Left renal cortex interstitium (tissue), 4 donors: ENCODE results near the gene PTBP1. TPM values are rescaled to one million over a fixed set of nuclear protein-coding genes. Genes with fewer than 3 reads are reported as not detected.
"Not testable (repeated sequence)": the region's sequence is repeated elsewhere in the genome, so short reads cannot be mapped to it uniquely, and the experiment has no call there.

ENCODE experiments used
- DNase-seq, 4 donors: peaks; one replicate each; pipeline ENCODE4 v3.0.0-alpha.2; 2013; ENCODE audit warnings: low read depth in 4 of 4, low spot score in 2 of 4, missing footprints in 1 of 4
- polyA plus RNA-seq, 4 donors: library from polyadenylated mRNA; unstranded; fragments of 120-200 nt; gene quantifications; one replicate each; pipeline ENCODE4 v1.2.1, GENCODE V29; 2013; ENCODE audit not compliant: insufficient read length in 4 of 4

Gene PTBP1
- polyA plus RNA-seq, 4 donors: 344 to 430 (median 396) TPM

GRCh38 chr19:850979-851335 is 53.7 kb downstream of the PTBP1 start:
- DNase-seq: no peak

GRCh38 chr19:852136-853013 is 55.1 kb downstream of the PTBP1 start, which contains the start of gene ELANE:
ELANE (plus strand) TSS chr19:852303; CDS start chr19:852329, 26 bp downstream.
- no peak for DNase-seq

GRCh38 chr19:853014-853585 is 55.8 kb downstream of the PTBP1 start:
- DNase-seq: no peak

GRCh38 chr19:853614-854220 is 56.5 kb downstream of the PTBP1 start:
- DNase-seq: not testable (repeated sequence)

- DNase-seq: no peak
Measured at GRCh38 chr19:854549-854948, 57.3 kb downstream of the PTBP1 start.

- DNase-seq: no peak
Measured at GRCh38 chr19:855142-855541, 57.9 kb downstream of the PTBP1 start.

- DNase-seq: no peak
Measured at GRCh38 chr19:855566-856120, 58.4 kb downstream of the PTBP1 start.

GRCh38 chr19:858284-858683 is 61.0 kb downstream of the PTBP1 start:
- no peak for DNase-seq

- no peak for DNase-seq
Measured at GRCh38 chr19:858868-859843, 61.9 kb downstream of the PTBP1 start, which contains the start of gene CFD. CFD (plus strand) TSS chr19:859664; CDS start chr19:859690, 26 bp downstream.

- DNase-seq: no peak
Measured at GRCh38 chr19:861141-861755, 64.0 kb downstream of the PTBP1 start.

Other genes with a start within 250 kb of the PTBP1 start
- 100 to 1,000 TPM; 392 to 568 (median 507) TPM for gene BSG, start 224.9 kb upstream of the PTBP1 start, polyA plus RNA-seq
- under 1 TPM; 0.27 to 0.58 (median 0.31) TPM for gene HCN2, start 207.6 kb upstream of the PTBP1 start, polyA plus RNA-seq
- 10 to 100 TPM; 55.8 to 68.1 (median 60.8) TPM for gene POLRMT, start 163.9 kb upstream of the PTBP1 start, polyA plus RNA-seq
- under 1 TPM; 0.27 to 0.96 (median 0.62) TPM for gene FGF22, start 157.6 kb upstream of the PTBP1 start, polyA plus RNA-seq
- gene RNF126, start 134.2 kb upstream of the PTBP1 start, polyA plus RNA-seq: 10 to 100 TPM; 22.6 to 41.5 (median 30.7) TPM
- 10 to 100 TPM; 17.2 to 19.7 (median 19.4) TPM for gene FSTL3, start 121.1 kb upstream of the PTBP1 start, polyA plus RNA-seq
- under 1 TPM; 0.13 to 0.48 (median 0.36) TPM for gene PRSS57, start 102.0 kb upstream of the PTBP1 start, polyA plus RNA-seq
- gene PALM, start 88.5 kb upstream of the PTBP1 start, polyA plus RNA-seq: 100 to 1,000 TPM in 3 of 4 donors, 10 to 100 TPM in 1; 77.2 to 115 (median 106) TPM
- 10 to 100 TPM in 1 of 4 donors, 1 to 10 TPM in 3; 6.0 to 10.1 (median 9.4) TPM for gene MISP, start 46.3 kb upstream of the PTBP1 start, polyA plus RNA-seq
- gene PLPPR3, start 24.5 kb downstream of the PTBP1 start, polyA plus RNA-seq: 10 to 100 TPM; 11.6 to 24.0 (median 17.3) TPM
- gene AZU1, start 30.4 kb downstream of the PTBP1 start, polyA plus RNA-seq: 1 to 10 TPM; 1.0 to 3.4 (median 1.4) TPM
- 1 to 10 TPM in 2 of 4 donors, under 1 TPM in 2; 0.65 to 2.7 (median 1.3) TPM for gene PRTN3, start 43.5 kb downstream of the PTBP1 start, polyA plus RNA-seq
- gene ELANE, start 54.9 kb downstream of the PTBP1 start, polyA plus RNA-seq: under 1 TPM; 0.34 to 0.87 (median 0.40) TPM
- gene CFD, start 62.2 kb downstream of the PTBP1 start, polyA plus RNA-seq: 1 to 10 TPM; 2.2 to 5.4 (median 4.3) TPM
- 10 to 100 TPM; 44.5 to 90.9 (median 64.0) TPM for gene MED16, start 95.7 kb downstream of the PTBP1 start, polyA plus RNA-seq
- gene RNU6-9, start 96.0 kb downstream of the PTBP1 start, polyA plus RNA-seq: not detected
- gene R3HDM4, start 115.8 kb downstream of the PTBP1 start, polyA plus RNA-seq: 10 to 100 TPM; 35.6 to 62.3 (median 53.4) TPM
- gene KISS1R, start 119.9 kb downstream of the PTBP1 start, polyA plus RNA-seq: 1 to 10 TPM in 2 of 4 donors, under 1 TPM in 2; 0.32 to 1.3 (median 1.00) TPM
- 10 to 100 TPM; 16.3 to 37.2 (median 29.1) TPM for gene ARID3A, start 128.6 kb downstream of the PTBP1 start, polyA plus RNA-seq
- 10 to 100 TPM; 33.2 to 68.7 (median 55.4) TPM for gene WDR18, start 186.9 kb downstream of the PTBP1 start, polyA plus RNA-seq
- 1 to 10 TPM in 2 of 4 donors, under 1 TPM in 2; 0.41 to 1.4 (median 1.0) TPM for gene GRIN3B, start 203.0 kb downstream of the PTBP1 start, polyA plus RNA-seq
- 100 to 1,000 TPM in 3 of 4 donors, 10 to 100 TPM in 1; 98.0 to 154 (median 130) TPM for gene TMEM259, start 223.7 kb downstream of the PTBP1 start, polyA plus RNA-seq
- not detected for gene RNU6-2, start 224.1 kb downstream of the PTBP1 start, polyA plus RNA-seq
- gene CNN2, start 229.2 kb downstream of the PTBP1 start, polyA plus RNA-seq: 100 to 1,000 TPM; 163 to 215 (median 186) TPM
- 10 to 100 TPM in 1 of 4 donors, 1 to 10 TPM in 3; 6.9 to 14.0 (median 8.5) TPM for gene ABCA7, start 242.7 kb downstream of the PTBP1 start, polyA plus RNA-seq